Keratinocyte (primary cell): ENCODE results near the gene RDX. TPM values are rescaled to one million over a fixed set of nuclear protein-coding genes. Genes with fewer than 3 reads are reported as not detected.
"Not testable (repeated sequence)": the region's sequence is repeated elsewhere in the genome, so short reads cannot be mapped to it uniquely, and the experiment has no call there.

ENCODE experiments used
- DNase-seq: peaks from one replicate; pipeline ENCODE4 v3.0.0-alpha.2; 2011; ENCODE audit warnings: low read depth, missing footprints, low spot score
- FAIRE-seq: peaks from 2 replicates; lab custom pipeline; 2011; peaks lifted over from hg19 to GRCh38; lab: Jason Lieb, UNC
- H2AFZ ChIP-seq: 2 replicates; pipeline ENCODE4 v1.6.0; 2012; ENCODE audit warnings: low read length, control low read depth, inconsistent platforms; ENCODE audit not compliant: control insufficient read depth
- H3K27ac ChIP-seq: 2 replicates; pipeline ENCODE4 v1.5.1; 2011; ENCODE audit warnings: low read length; ENCODE audit not compliant: control insufficient read depth, insufficient read depth
- H3K27me3 ChIP-seq: 3 replicates; pipeline ENCODE4 v1.6.0; 2011; ENCODE audit warnings: low read length; ENCODE audit not compliant: control insufficient read depth, insufficient read depth; ENCODE audit errors: extremely low read depth
- H3K36me3 ChIP-seq, 2 experiments: 2 replicates in 1 of 2; 3 replicates in 1 of 2; pipeline ENCODE4 v1.5.1; 2011; ENCODE audit warnings: low read length in 2 of 2, mild to moderate bottlenecking in 1 of 2; ENCODE audit not compliant: control insufficient read depth in 2 of 2, insufficient read depth in 2 of 2; ENCODE audit errors: extremely low read depth in 1 of 2
- H3K4me1 ChIP-seq: 3 replicates; pipeline ENCODE4 v1.5.1; 2011; ENCODE audit warnings: low read length; ENCODE audit not compliant: control insufficient read depth, insufficient read depth; ENCODE audit errors: extremely low read depth
- H3K4me2 ChIP-seq: 3 replicates; pipeline ENCODE4 v1.6.0; 2011; ENCODE audit warnings: low read depth, low read length; ENCODE audit not compliant: control insufficient read depth, insufficient read depth; ENCODE audit errors: extremely low read depth
- H3K4me3 ChIP-seq, 3 experiments: fragments of 200-600 bp in 1 of 3; sonication (generic) in 1 of 3; 2 replicates in 2 of 3; 3 replicates in 1 of 3; pipeline ENCODE4 v1.5.1; 2011 to 2016; ENCODE audit warnings: low read length in 3 of 3, mild to moderate bottlenecking in 3 of 3, control low read depth in 2 of 3, inconsistent platforms in 1 of 3, low read depth in 1 of 3, mixed read lengths in 1 of 3, mixed run types in 1 of 3, moderate library complexity in 1 of 3; ENCODE audit not compliant: control insufficient read depth in 2 of 3, insufficient read depth in 2 of 3; ENCODE audit errors: extremely low read depth in 1 of 3
- H3K79me2 ChIP-seq: 2 replicates; pipeline ENCODE4 v1.6.0; 2012; ENCODE audit warnings: low read length; ENCODE audit not compliant: control insufficient read depth, insufficient read depth
- H3K9ac ChIP-seq: 3 replicates; pipeline ENCODE4 v1.6.0; 2011; ENCODE audit warnings: low read length; ENCODE audit not compliant: control insufficient read depth, insufficient read depth; ENCODE audit errors: extremely low read depth
- H3K9me1 ChIP-seq: 3 replicates; pipeline ENCODE4 v1.6.0; 2011; ENCODE audit warnings: low read length; ENCODE audit not compliant: control insufficient read depth, insufficient read depth; ENCODE audit errors: extremely low read depth
- H3K9me3 ChIP-seq: 2 replicates; pipeline ENCODE4 v1.5.1; 2012; ENCODE audit warnings: low read depth, low read length; ENCODE audit not compliant: control insufficient read depth
- H4K20me1 ChIP-seq: 3 replicates; pipeline ENCODE4 v1.6.0; 2011; ENCODE audit warnings: low read length; ENCODE audit not compliant: control insufficient read depth, insufficient read depth; ENCODE audit errors: extremely low read depth
- EZH2 ChIP-seq: IDR thresholded peaks from one replicate; pipeline ENCODE4 v1.6.1; 2012; ENCODE audit warnings: inconsistent platforms, mild to moderate bottlenecking, low read length, moderate library complexity
- dilution Hi-C: fragments of 300-500 bp; cut with MboI; formaldehyde crosslinking; loops from one replicate; pipeline ENCODE4 v1.7.0; 2020; ENCODE audit warnings: low sequenced_read_pairs; ENCODE audit not compliant: extremely low pct_ligation_motif_present
- polyA plus RNA-seq, 5 experiments: library from polyadenylated mRNA; depleted of rRNA in 3 of 5; stranded (reverse) in 3 of 5; stranded (forward) in 1 of 5; unstranded in 1 of 5; fragments of >200 nt; gene quantifications; 1 replicate in 1 of 5; 2 replicates in 3 of 5; 3 replicates in 1 of 5; pipeline versions ENCODE4 v1.2.1 to v1.2.3, GENCODE V29; 2011 to 2012; ENCODE audit warnings: missing spikeins in 2 of 5, low read depth in 1 of 5, low replicate concordance in 1 of 5
- TF ChIP-seq, protein P1 (sequence below), 3 experiments: IDR thresholded peaks in 1 of 3; conservative IDR thresholded peaks in 1 of 3; optimal IDR thresholded peaks in 1 of 3; 2 replicates in 2 of 3; 3 replicates in 1 of 3; pipeline versions ENCODE3 to v1.5.1; 2011; ENCODE audit warnings: low read length in 3 of 3, mild to moderate bottlenecking in 3 of 3, moderate library complexity in 2 of 3, control low read depth in 1 of 3, inconsistent platforms in 1 of 3; ENCODE audit not compliant: insufficient read depth in 2 of 3; ENCODE audit errors: extremely low read depth in 1 of 3

The RDX gene
- polyA plus RNA-seq, 1 donor (not counting 4 experiments of a cell fraction or from before 2014, with no cell fraction given) = 85.4 TPM

DNA sequence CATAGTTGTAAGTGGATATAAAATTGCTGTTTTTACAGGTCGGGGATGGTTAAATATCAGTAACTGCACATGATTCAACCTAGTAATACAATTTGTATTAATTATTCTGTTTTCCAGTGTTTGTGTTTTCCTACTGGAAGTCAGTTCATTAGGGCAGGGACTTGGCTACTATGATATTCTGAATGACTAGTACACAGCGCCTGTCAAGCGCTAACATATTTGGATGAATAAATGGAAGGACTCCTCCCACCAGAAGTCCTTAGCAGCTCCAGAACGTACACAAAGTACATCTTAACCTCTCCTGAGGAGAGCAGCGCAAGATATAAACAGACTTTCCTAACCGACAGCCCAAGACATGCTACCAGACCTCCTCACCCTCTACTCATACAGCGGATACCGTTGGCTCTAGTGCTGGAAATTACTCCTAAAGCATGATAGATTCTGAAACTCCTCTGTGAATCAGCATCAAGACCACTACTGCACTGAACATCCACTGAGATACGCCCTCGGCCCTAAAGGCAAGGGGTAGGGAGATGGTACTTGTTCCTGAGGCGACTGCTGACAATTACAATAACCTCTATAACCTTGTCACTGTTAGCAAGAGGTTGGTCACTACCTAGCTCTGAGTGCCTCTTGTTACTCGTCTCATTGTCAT, 79.1 kb downstream of the RDX start:
- H3K27ac ChIP-seq = no peak overlapping the region
- H3K4me2 ChIP-seq = no peak overlapping the region
- H3K27me3 ChIP-seq = no peaks in the 10 kb centered on the region
- no peaks in the 10 kb centered on the region for H3K9me3 ChIP-seq
- no peak overlapping the region for H3K9ac ChIP-seq
- DNase-seq = no peak
- dilution Hi-C loops = no loop called here
- H3K36me3 ChIP-seq = no peaks in the 10 kb centered on the region
- H3K9me1 ChIP-seq = no peaks in the 10 kb centered on the region
- no peak overlapping the region for H3K4me3 ChIP-seq
- no peaks in the 10 kb centered on the region for H3K4me1 ChIP-seq
- TF ChIP-seq, protein P1, sequence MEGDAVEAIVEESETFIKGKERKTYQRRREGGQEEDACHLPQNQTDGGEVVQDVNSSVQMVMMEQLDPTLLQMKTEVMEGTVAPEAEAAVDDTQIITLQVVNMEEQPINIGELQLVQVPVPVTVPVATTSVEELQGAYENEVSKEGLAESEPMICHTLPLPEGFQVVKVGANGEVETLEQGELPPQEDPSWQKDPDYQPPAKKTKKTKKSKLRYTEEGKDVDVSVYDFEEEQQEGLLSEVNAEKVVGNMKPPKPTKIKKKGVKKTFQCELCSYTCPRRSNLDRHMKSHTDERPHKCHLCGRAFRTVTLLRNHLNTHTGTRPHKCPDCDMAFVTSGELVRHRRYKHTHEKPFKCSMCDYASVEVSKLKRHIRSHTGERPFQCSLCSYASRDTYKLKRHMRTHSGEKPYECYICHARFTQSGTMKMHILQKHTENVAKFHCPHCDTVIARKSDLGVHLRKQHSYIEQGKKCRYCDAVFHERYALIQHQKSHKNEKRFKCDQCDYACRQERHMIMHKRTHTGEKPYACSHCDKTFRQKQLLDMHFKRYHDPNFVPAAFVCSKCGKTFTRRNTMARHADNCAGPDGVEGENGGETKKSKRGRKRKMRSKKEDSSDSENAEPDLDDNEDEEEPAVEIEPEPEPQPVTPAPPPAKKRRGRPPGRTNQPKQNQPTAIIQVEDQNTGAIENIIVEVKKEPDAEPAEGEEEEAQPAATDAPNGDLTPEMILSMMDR (optimal IDR thresholded peaks at IDR 0.05 in 1 of 3, IDR thresholded peaks at IDR 0.05 in 1 of 3, conservative IDR thresholded peaks at IDR 0.05 in 1 of 3; ENCODE audit: extremely low read depth in 1 of 3, insufficient read depth in 2 of 3, low read length in 3 of 3) = no peak
- no peak for TF ChIP-seq EZH2
- no peak for FAIRE-seq
- no peak overlapping the region for H2AFZ ChIP-seq
- no peaks in the 10 kb centered on the region for H4K20me1 ChIP-seq
- no peaks in the 10 kb centered on the region for H3K79me2 ChIP-seq

GRCh38 chr11:110209313-110209694, 87.1 kb downstream of the RDX start:
- H2AFZ ChIP-seq, dilution Hi-C loops, H3K79me2 ChIP-seq, H3K4me2 ChIP-seq, H3K4me1 ChIP-seq, H3K9me3 ChIP-seq, H3K9me1 ChIP-seq, H3K27me3 ChIP-seq, H3K36me3 ChIP-seq, H3K4me3 ChIP-seq, H3K27ac ChIP-seq, DNase-seq, FAIRE-seq, H3K9ac ChIP-seq, H4K20me1 ChIP-seq: not testable (repeated sequence)

- H3K4me3 ChIP-seq, H2AFZ ChIP-seq, H3K36me3 ChIP-seq, H3K79me2 ChIP-seq, H3K4me1 ChIP-seq, FAIRE-seq, H3K27ac ChIP-seq, dilution Hi-C loops, H3K9ac ChIP-seq, H3K9me1 ChIP-seq, H3K27me3 ChIP-seq, DNase-seq, H3K9me3 ChIP-seq, H4K20me1 ChIP-seq: not testable (repeated sequence)
- H3K4me2 ChIP-seq = peak overlapping the region; percentile 16
Measured at GRCh38 chr11:110208678-110209312, 87.6 kb downstream of the RDX start.
